CD4-positive, alpha-beta memory T cell (primary cell): ENCODE measurements around the gene YIF1B. TPM values are rescaled to one million over a fixed set of nuclear protein-coding genes. Genes with fewer than 3 reads are reported as not detected.

Experiments used
- CTCF ChIA-PET: fragments of 350-600 bp; sonication (Branson Sonifier 250); formaldehyde crosslinking; loops from one replicate; lab custom pipeline; 2021; ENCODE audit warnings: inconsistent platforms; ENCODE audit not compliant: partially characterized antibody; lab: Charles Lee
- POLR2A ChIA-PET: fragments of 350-600 bp; sonication (Branson Sonifier 250); formaldehyde crosslinking; loops from one replicate; lab custom pipeline; 2021; ENCODE audit not compliant: partially characterized antibody; lab: Charles Lee
- DNase-seq, 5 donors: peaks; one replicate each; pipeline versions ENCODE4 v3.0.0 to v3.0.0-alpha.2; 2020 to 2022; ENCODE audit warnings: mixed read lengths in 1 of 5
- H3K27ac ChIP-seq: one replicate; pipeline ENCODE4 v1.7.0; 2013; ENCODE audit warnings: low read depth, low read length
- H3K27me3 ChIP-seq: 2 replicates; pipeline ENCODE4 v1.7.0; 2013; ENCODE audit warnings: mild to moderate bottlenecking, low read length, moderate library complexity; ENCODE audit not compliant: insufficient read depth
- H3K36me3 ChIP-seq: 2 replicates; pipeline ENCODE4 v1.7.0; 2013; ENCODE audit warnings: mild to moderate bottlenecking, low read length, moderate library complexity; ENCODE audit not compliant: insufficient read depth
- H3K4me1 ChIP-seq: 2 replicates; pipeline ENCODE4 v1.7.0; 2013; ENCODE audit warnings: mild to moderate bottlenecking, low read length, moderate library complexity; ENCODE audit not compliant: insufficient read depth
- H3K4me3 ChIP-seq, 2 donors: one replicate each; pipeline ENCODE4 v1.7.0; 2013; ENCODE audit warnings: low read length in 2 of 2, mild to moderate bottlenecking in 1 of 2
- H3K9me3 ChIP-seq, 2 donors: one replicate each; pipeline ENCODE4 v1.7.0; 2013; ENCODE audit warnings: low read length in 2 of 2, control low read depth in 1 of 2; ENCODE audit not compliant: control insufficient read depth in 1 of 2
- H3K27ac Mint-ChIP-seq, 7 donors: one replicate each; pipeline ENCODE4 v1.8.0; 2020 to 2021; ENCODE audit warnings: mixed read lengths in 7 of 7, mild to moderate bottlenecking in 6 of 7, inconsistent platforms in 3 of 7, moderate library complexity in 3 of 7
- H3K27me3 Mint-ChIP-seq, 2 donors: one replicate each; pipeline ENCODE4 v1.8.0; 2020 to 2021; ENCODE audit warnings: mixed read lengths in 2 of 2
- H3K36me3 Mint-ChIP-seq, 2 donors: one replicate each; pipeline ENCODE4 v1.8.0; 2020 to 2021; ENCODE audit warnings: mixed read lengths in 2 of 2, inconsistent platforms in 1 of 2, mild to moderate bottlenecking in 1 of 2
- H3K4me1 Mint-ChIP-seq, 4 donors: one replicate each; pipeline ENCODE4 v1.8.0; 2020 to 2021; ENCODE audit warnings: mixed read lengths in 4 of 4, mild to moderate bottlenecking in 1 of 4
- H3K4me3 Mint-ChIP-seq, 8 donors: one replicate each; pipeline ENCODE4 v1.8.0; 2020 to 2021; ENCODE audit warnings: mixed read lengths in 8 of 8, mild to moderate bottlenecking in 7 of 8, moderate library complexity in 6 of 8, inconsistent platforms in 3 of 8
- H3K9me3 Mint-ChIP-seq, 8 donors: one replicate each; pipeline ENCODE4 v1.8.0; 2020 to 2021; ENCODE audit warnings: mixed read lengths in 8 of 8, mild to moderate bottlenecking in 5 of 8, inconsistent platforms in 3 of 8, moderate library complexity in 1 of 8
- intact Hi-C: fragments of 100-400 bp; cut with micrococcal nuclease; formaldehyde crosslinking; loops from one replicate; pipeline ENCODE4 v1.15.1; 2023
- polyA plus RNA-seq, 2 donors: library from polyadenylated mRNA; unstranded; fragments of 300-500 nt; fragmentation: Illumina TruSeq; gene quantifications; one replicate each; pipeline ENCODE4 v1.2.3, GENCODE V29; 2021
- total RNA-seq, 2 experiments: library from RNA; stranded (reverse); gene quantifications; one replicate each; pipeline ENCODE4 v1.2.3, GENCODE V29; 2021

The YIF1B gene
- total and polyA plus RNA-seq, 4 experiments from 2014 or later = 35.8 to 57.4 (median 41.5) TPM

DNA sequence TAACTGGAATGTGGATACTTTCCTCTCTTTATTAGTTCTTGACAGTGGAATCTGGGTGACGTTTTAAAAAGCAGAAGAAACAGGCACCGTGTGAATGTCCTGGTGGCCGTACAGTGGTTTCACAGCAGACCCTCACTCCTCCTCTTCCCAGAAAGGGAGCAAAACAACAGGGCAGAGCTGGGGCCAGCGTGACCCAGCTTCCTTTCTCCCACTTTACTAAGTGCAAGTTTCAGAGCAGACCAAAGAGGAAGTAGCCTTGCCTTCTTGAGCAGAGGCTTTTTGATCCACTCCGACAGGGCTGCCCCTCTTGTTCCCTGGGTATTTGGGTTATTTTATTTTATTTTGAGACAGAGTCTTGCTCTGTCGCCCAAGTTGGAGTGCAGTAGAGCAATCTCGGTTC is 31.3 kb downstream of the YIF1B start:
- H3K4me1 Mint-ChIP-seq = peaks cover 8 to 17% (median 12%) of the 10 kb centered on the region in 4 donors
- CTCF ChIA-PET = interaction anchor here (0.6 kb wide), 1 partner anchor 19 kb away, joined by 6 read pairs; no protein-coding TSS in a partner anchor
- H3K9me3 Mint-ChIP-seq = no peaks in the 10 kb centered on the region
- intact Hi-C loops = no loop called here
- no peak overlapping the region for H3K27ac ChIP-seq
- POLR2A ChIA-PET = no interaction called here
- no peaks in the 10 kb centered on the region for H3K9me3 ChIP-seq
- H3K4me3 ChIP-seq = no peak overlapping the region
- H3K36me3 Mint-ChIP-seq = peaks cover 4 to 9% of the 10 kb centered on the region in 2 donors
- no peaks in the 10 kb centered on the region for H3K36me3 ChIP-seq
- H3K4me3 Mint-ChIP-seq = no peak overlapping the region
- H3K27me3 Mint-ChIP-seq = no peaks in the 10 kb centered on the region
- no peak for DNase-seq
- peak overlapping the region in 1 of 7 donors; percentile 30 for H3K27ac Mint-ChIP-seq
- H3K27me3 ChIP-seq = no peaks in the 10 kb centered on the region
- H3K4me1 ChIP-seq = peaks cover 12% of the 10 kb centered on the region

DNA sequence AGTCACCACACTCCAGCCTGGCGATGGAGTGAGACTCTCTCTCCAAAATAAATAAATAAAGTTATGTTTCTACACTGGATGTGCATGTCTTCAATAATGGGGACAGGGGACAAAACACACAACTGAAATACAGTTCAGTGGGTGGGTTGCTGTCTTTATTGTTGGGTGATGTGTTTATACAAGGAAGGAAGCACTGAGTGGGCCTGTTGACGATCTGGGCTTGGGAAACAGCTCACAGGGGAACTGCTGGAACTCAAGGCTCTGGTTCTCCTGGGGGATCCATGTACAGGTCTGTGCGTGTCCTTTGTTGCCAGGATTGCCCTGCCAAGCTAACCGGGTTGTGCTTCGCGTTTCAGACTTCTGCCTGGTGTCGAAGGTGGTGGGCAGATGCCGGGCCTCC is 32.5 kb downstream of the YIF1B start:
- Histone ChIP-seq H3K4me1 (peaks cover 12% of the 10 kb centered on the region), H3K9me3 (no peaks in the 10 kb centered on the region), H3K36me3 (no peaks in the 10 kb centered on the region), H3K4me3 (no peak overlapping the region), H3K27me3 (no peaks in the 10 kb centered on the region), H3K27ac (no peak overlapping the region)
- ChIA-PET CTCF (no interaction called here), POLR2A (interaction anchor here (0.6 kb wide), 1 partner anchor 1710 kb away, joined by 4 read pairs; the partner anchor contains the start of gene ZNF529)
- Mint-ChIP-seq H3K4me1 (peaks cover 8 to 17% (median 12%) of the 10 kb centered on the region in 4 donors), H3K27ac (no peak overlapping the region), H3K4me3 (no peak overlapping the region), H3K27me3 (no peaks in the 10 kb centered on the region), H3K9me3 (no peaks in the 10 kb centered on the region), H3K36me3 (peaks cover 4 to 7% of the 10 kb centered on the region in 2 donors)
- DNase-seq = no peak
- intact Hi-C loops = no loop called here

DNA sequence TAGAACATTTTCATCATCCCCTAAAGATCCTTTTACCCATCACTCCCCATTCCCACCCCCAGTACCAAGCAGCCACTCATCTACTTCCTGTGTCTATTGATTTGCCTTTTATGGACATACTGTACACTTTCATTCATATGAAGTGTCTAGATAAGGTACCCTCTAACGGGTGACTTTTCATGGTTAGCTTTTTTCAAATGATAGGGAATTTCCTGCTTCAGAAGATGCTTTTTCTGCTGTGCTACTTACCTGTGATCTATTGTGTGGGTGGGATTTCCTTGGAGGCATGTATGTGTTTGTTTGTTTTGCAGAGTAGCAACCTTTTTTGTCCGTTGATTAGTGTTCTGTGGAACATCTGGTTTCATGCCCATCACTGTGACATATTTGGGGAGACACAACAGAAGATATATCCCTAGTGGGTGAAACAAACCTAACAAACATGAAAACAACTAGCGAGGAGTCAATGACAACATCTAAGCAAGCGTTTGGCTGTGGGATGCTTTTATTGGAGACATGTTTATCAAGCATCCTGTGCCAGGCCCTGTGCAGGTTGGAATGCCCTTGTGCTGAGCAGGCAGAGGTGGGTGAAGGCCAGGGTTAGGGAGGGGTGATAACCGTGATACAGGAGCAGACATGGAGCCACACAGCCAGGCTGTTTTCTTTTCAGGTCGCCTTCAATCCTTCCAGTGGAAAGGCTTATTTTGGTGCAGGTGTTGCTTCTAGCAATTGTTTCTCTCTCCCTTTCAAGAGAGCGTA is 33.8 kb downstream of the YIF1B start:
- H3K36me3 ChIP-seq = no peaks in the 10 kb centered on the region
- Mint-ChIP-seq H3K4me3 (no peak overlapping the region), H3K9me3 (no peaks in the 10 kb centered on the region), H3K4me1 (peaks cover 8 to 17% (median 12%) of the 10 kb centered on the region in 4 donors), H3K27me3 (no peaks in the 10 kb centered on the region), H3K27ac (peak overlapping the region; percentile 0 to 88 (median 44)), H3K36me3 (peaks cover 4 to 7% of the 10 kb centered on the region in 2 donors)
- CTCF ChIA-PET = interaction anchor here (1.3 kb wide), 1 partner anchor 15 kb away, joined by 3 read pairs; no protein-coding TSS in a partner anchor
- no peak overlapping the region for H3K4me3 ChIP-seq
- intact Hi-C loops = no loop called here
- POLR2A ChIA-PET = no interaction called here
- H3K27ac ChIP-seq = no peak overlapping the region
- no peaks in the 10 kb centered on the region for H3K27me3 ChIP-seq
- peak in 2 of 5 donors; percentile 10 to 18 for DNase-seq
- peaks cover 12% of the 10 kb centered on the region for H3K4me1 ChIP-seq
- no peaks in the 10 kb centered on the region for H3K9me3 ChIP-seq

- peaks cover 12% of the 10 kb centered on the region for H3K4me1 ChIP-seq
- no peak for DNase-seq
- POLR2A ChIA-PET = no interaction called here
- peak overlapping the region in 3 of 7 donors; percentile 17 to 57 (median 47) for H3K27ac Mint-ChIP-seq
- H3K27me3 Mint-ChIP-seq = no peaks in the 10 kb centered on the region
- no peaks in the 10 kb centered on the region for H3K9me3 ChIP-seq
- H3K36me3 ChIP-seq = no peaks in the 10 kb centered on the region
- no peak overlapping the region for H3K27ac ChIP-seq
- H3K36me3 Mint-ChIP-seq = peaks cover 0 to 2% of the 10 kb centered on the region in 2 donors
- intact Hi-C loops = no loop called here
- H3K4me3 ChIP-seq = no peak overlapping the region
- CTCF ChIA-PET = interaction anchor here (0.5 to 1.3 kb wide), 2 partner anchors 13 to 375 kb away, joined by 3 read pairs; no protein-coding TSS in a partner anchor
- no peaks in the 10 kb centered on the region for H3K9me3 Mint-ChIP-seq
- no peak overlapping the region for H3K4me3 Mint-ChIP-seq
- no peaks in the 10 kb centered on the region for H3K27me3 ChIP-seq
- H3K4me1 Mint-ChIP-seq = peaks cover 8 to 17% (median 12%) of the 10 kb centered on the region in 4 donors
Observed at GRCh38 chr19:38280030-38280921, 35.5 kb downstream of the YIF1B start.

DNA sequence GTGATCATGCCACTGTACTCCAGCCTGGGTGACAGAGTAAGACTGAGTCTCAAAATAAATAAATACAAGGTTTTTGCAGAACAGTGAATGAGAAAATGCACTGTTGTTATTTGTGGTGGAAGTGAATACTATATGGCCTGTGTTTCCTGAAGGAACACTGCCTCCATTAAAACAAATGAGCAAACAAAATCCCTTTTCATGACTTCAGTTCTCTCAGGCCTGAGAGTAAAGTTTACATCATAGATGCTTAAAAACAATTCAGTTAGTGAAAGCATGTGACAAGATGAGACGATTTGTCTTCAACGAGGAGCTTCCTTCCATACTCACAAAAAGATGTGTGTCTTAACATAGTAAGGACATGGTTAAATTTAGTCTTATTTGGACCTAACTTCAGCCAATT is 37.0 kb downstream of the YIF1B start:
- H3K4me1 ChIP-seq = peaks cover 12% of the 10 kb centered on the region
- intact Hi-C loops = no loop called here
- ChIA-PET CTCF (no interaction called here), POLR2A (interaction anchor here (0.6 kb wide), 1 partner anchor 74 kb away, joined by 3 read pairs; no protein-coding TSS in a partner anchor)
- no peaks in the 10 kb centered on the region for H3K27me3 ChIP-seq
- Mint-ChIP-seq H3K27ac (no peak overlapping the region), H3K36me3 (no peaks in the 10 kb centered on the region), H3K4me3 (no peak overlapping the region), H3K9me3 (no peaks in the 10 kb centered on the region), H3K4me1 (peaks cover 8 to 17% (median 12%) of the 10 kb centered on the region in 4 donors), H3K27me3 (no peaks in the 10 kb centered on the region)
- H3K27ac ChIP-seq = no peak overlapping the region
- H3K4me3 ChIP-seq = no peak overlapping the region
- H3K9me3 ChIP-seq = no peaks in the 10 kb centered on the region
- no peaks in the 10 kb centered on the region for H3K36me3 ChIP-seq
- DNase-seq = no peak

DNA sequence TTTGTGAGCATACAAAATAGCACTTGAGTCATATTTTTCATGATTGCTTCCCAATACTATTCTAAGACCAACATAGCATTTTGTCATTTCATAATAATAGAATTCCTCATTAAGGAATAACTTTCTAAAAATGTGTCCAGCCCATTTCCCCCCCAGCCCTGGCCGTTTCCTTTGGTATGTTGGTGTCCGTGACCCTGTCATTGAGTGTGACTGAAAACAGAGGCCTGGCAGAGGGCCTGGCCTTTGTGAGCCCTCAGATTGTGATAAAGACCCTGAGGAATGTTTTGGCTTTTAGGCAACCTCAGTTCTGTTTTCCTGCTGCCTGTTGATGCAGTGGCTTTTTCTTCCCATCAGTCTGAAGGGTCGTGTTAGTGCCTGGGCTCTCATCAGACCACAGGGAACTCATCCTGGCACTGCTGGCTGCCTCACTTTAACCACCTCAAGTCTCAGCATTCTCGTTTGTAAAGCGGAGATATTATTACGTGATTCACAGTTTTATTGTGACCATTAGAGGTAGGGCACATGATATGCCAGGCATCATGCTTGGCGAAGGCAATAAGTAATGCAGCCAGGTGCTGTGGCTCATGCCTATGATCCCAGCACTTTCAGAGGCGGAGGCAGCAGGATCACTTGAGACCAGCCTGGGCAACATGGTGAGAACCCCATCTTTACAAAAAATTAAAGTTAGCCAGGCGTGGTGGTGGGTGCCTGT is 37.6 kb downstream of the YIF1B start:
- ChIA-PET CTCF (interaction anchor here (0.8 kb wide), 1 partner anchor 32 kb away, joined by 3 read pairs; no protein-coding TSS in a partner anchor), POLR2A (interaction anchor here (0.6 kb wide), 1 partner anchor 74 kb away, joined by 3 read pairs; no protein-coding TSS in a partner anchor)
- Mint-ChIP-seq H3K4me3 (no peak overlapping the region), H3K27me3 (no peaks in the 10 kb centered on the region), H3K27ac (peak overlapping the region in 1 of 7 donors; percentile 11), H3K36me3 (no peaks in the 10 kb centered on the region), H3K4me1 (peaks cover 8 to 17% (median 12%) of the 10 kb centered on the region in 4 donors), H3K9me3 (no peaks in the 10 kb centered on the region)
- no peaks in the 10 kb centered on the region for H3K9me3 ChIP-seq
- H3K27ac ChIP-seq = no peak overlapping the region
- H3K36me3 ChIP-seq = no peaks in the 10 kb centered on the region
- intact Hi-C loops = no loop called here
- DNase-seq = no peak
- peaks cover 12% of the 10 kb centered on the region for H3K4me1 ChIP-seq
- H3K4me3 ChIP-seq = no peak overlapping the region
- no peaks in the 10 kb centered on the region for H3K27me3 ChIP-seq
